Neuron (in vitro differentiated cells): ENCODE results near the gene MPST.

Experiments used
- H2AFZ ChIP-seq: one replicate; pipeline ENCODE4 v1.6.1; 2013; ENCODE audit warnings: low read depth, mild to moderate bottlenecking, inconsistent platforms, low read length, moderate library complexity
- H3K27me3 ChIP-seq: one replicate; pipeline ENCODE4 v1.6.1; 2013; ENCODE audit warnings: low read length; ENCODE audit not compliant: insufficient read depth
- H3K36me3 ChIP-seq: one replicate; pipeline ENCODE4 v1.6.1; 2013; ENCODE audit warnings: low read length; ENCODE audit not compliant: insufficient read depth
- H3K4me1 ChIP-seq: one replicate; pipeline ENCODE4 v1.6.1; 2013; ENCODE audit warnings: low read length; ENCODE audit not compliant: insufficient read depth
- H3K4me3 ChIP-seq: 2 replicates; pipeline ENCODE4 v1.5.1; 2013; ENCODE audit warnings: mild to moderate bottlenecking, low read length, moderate library complexity
- H3K9me3 ChIP-seq: one replicate; pipeline ENCODE4 v1.6.1; 2013; ENCODE audit warnings: low read length

MPST gene

DNA sequence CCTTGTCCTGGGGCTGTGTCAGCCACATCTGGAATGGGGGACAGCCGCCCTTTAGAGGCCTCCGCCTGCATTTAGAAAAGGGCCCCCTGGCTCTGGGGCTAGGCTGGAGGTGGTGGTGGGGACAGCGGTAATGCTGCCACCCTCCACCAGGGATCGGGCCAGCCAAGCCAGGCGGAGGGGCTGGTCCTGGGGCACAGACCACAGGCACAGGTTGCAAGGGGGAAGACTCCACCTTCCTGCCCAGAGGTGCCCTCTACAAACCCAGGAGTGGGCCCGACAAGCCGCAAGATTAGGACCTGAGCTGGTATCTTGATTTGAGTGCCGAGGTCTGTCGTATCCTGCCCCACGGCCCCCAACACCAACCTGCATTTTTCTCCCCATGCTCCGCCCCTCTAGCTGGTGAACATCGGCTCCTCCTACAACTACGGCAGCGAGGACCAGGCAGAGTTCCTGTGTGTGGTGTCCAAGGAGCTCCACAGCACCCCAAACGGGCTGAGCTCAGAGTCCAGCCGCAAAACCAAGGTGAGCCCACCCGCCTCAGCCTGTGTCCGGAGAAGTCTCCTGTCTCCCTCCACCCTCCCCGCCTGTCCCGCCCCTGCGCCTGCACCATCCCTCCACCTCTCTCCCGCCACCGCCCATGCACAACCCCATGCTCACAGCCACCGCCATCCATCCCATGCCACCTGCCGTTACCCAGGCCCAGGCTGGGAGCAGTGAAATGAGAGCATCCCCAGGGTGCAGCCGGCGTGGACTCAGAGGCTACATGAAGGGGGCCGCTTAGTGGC, 39.6 kb downstream of the MPST start:
- H3K4me3 ChIP-seq: no peak overlapping the region
- H3K36me3 ChIP-seq: peaks cover 49% of the 10 kb centered on the region
- H2AFZ ChIP-seq: no peak overlapping the region
- no peaks in the 10 kb centered on the region for H3K9me3 ChIP-seq
- no peaks in the 10 kb centered on the region for H3K4me1 ChIP-seq
- H3K27me3 ChIP-seq: no peaks in the 10 kb centered on the region

DNA sequence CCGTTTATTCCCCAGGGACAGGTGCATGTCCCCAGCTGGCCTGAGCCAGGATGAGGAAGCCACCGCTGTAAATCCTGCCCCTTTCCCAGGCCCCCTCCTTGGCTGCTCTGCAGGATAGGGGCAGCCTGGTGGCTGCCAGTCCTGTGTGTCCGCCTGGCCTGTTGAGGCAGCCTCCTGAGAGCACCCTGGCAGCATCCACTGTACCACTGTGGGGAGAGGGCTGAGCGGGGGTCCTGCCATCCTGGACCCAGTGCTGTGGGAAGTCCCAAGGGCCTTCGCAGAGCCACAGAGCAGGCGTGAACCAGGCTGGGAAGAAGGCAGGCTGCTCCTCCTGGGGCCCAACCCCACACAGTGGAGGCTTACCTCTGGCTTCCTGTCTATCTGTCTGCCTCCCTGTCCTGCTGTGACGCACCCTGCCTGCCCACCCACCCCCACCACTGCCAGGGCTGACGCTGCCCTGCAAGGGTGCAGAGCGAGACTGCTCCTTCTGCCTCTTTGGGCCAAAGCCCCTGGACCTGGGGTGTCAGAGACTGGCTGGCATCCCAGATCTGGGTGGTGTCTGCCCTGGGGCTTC, 40.4 kb downstream of the MPST start:
- H3K36me3 ChIP-seq: peaks cover 44% of the 10 kb centered on the region
- H3K27me3 ChIP-seq: no peaks in the 10 kb centered on the region
- H3K4me1 ChIP-seq: no peaks in the 10 kb centered on the region
- H2AFZ ChIP-seq: no peak overlapping the region
- no peak overlapping the region for H3K4me3 ChIP-seq
- no peaks in the 10 kb centered on the region for H3K9me3 ChIP-seq

DNA sequence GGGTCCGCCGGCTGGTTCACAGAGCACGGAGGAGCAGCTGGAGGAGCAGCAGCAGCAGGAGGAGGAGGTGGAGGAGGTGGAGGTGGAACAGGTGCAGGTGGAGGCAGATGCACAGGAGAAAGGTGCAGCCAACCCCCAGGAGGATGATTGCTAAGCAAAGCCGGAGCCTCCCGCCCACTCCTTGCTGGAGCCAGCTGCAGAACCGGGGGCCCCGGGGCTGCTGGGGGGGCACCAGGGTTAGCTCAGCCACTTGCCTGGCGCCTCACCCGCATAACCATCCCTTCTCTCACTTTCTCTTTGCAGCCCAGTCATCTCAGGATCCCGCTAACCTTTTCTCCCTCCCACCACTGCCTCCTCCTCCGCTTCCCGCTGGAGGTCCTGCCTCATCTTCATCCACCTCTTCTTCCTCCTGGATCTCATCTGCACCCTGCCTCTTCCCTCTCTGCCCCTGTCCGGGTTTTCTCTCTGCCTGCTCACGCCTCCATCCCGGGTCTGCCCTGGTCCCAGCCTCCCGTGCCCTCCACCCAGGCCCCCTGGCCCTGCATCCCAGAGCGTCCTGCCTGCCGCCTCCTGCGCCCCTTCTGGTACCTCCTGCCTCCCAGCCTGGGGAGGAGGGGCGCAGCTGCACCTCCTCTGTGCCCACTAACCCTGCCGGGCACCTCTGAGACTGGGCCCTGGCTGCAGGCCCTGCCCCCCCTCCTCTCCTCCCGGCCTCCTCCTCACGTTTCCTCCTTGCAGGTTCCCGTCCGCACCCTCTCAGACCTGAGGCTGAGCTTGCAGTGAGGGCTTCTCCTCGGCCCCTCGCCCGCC, 41.5 kb downstream of the MPST start:
- Histone ChIP-seq H3K9me3 (no peaks in the 10 kb centered on the region), H3K36me3 (peaks cover 42% of the 10 kb centered on the region), H3K4me1 (no peaks in the 10 kb centered on the region), H3K27me3 (no peaks in the 10 kb centered on the region), H3K4me3 (no peak overlapping the region), H2AFZ (no peak overlapping the region)

DNA sequence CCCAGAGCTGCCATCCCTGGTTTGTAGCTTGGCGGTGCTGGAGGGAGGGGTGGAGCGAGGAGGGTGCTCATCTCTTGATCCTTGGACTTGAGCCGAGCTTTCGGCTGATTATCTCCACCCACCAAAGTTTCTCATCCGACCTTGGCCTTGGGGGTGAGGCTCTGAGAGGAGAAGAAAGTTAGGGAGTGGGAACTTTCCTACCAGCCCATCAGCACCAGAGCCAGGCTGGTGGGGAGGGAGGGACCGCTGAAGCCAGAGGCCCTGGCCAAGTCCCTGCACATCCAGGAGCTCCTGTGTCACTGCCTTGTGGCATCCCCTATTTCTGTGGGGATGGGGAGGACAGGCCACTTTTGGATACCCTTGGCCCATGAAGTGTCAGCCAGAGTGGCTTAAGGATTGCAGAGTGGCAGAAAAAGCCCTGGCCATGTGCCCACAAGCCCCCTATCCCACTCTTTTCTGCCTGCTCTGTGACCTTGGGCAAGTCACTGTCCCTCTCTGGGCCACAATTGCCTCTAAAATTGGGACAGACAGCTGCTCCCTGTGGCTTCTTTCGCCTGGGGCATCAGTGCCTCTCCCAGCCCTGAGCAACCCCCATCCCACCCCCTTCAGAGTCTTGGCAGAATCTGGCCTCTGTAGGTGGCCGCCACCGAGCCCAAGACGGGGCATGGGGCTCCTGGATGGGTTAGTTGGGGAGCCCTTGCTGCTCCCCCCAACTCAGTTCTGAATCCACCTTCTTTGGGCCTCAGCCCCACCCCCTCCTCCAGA, 42.3 kb downstream of the MPST start:
- Histone ChIP-seq H3K36me3 (peaks cover 34% of the 10 kb centered on the region), H3K4me3 (no peak overlapping the region), H2AFZ (no peak overlapping the region), H3K27me3 (no peaks in the 10 kb centered on the region), H3K4me1 (no peaks in the 10 kb centered on the region), H3K9me3 (no peaks in the 10 kb centered on the region)

DNA sequence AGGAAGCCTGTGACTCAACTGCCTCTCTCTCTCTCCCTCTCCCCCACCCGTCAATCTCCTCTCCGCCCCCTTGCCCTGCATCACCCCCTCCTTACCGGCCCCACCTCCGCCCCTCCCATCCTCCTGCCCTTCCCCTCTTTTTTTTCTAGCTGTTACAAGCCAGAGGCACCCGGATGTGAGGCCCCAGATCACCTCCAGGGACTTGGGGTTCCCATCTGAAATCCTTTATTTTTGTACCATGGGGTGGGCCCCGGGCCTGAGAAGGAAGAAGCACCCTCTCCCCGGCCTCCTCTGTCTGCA, 42.8 kb downstream of the MPST start:
- Histone ChIP-seq H3K27me3 (no peaks in the 10 kb centered on the region), H3K9me3 (no peaks in the 10 kb centered on the region), H3K4me3 (no peak overlapping the region), H2AFZ (no peak overlapping the region), H3K4me1 (no peaks in the 10 kb centered on the region), H3K36me3 (peaks cover 28% of the 10 kb centered on the region)

DNA sequence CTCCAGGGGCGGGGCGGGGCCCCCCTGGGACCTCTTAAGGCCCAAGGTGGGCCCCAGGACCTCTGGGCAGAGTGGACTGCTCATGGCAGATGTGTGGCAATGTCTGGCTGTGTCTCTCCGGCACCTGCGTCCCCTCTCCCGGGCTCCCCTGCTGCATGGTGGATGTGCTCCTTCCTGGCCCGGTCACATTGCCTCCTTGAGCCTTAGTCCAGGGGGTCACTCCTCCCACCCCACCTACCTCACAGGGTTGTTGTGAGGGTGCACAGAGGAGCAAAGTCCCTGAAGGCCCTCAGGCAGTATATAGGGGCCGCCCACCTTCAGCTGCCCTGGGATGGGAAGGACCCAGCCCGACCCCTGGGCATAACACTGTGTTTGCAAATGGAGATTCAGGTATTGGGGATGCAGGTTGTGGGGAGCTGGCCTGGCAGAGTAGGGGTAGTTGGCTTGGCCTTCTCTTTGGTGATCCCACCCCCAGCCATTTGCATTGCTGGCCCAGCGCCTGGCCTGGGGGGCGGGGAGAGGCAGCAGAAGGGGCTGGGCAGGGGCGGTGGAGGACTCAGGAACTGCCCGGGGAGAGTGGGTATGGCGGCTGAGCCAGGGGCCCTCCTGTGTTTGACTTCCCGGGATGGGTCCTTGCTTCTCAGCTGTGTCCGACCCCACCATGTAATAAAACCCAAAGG, 43.3 kb downstream of the MPST start:
- Histone ChIP-seq H2AFZ (no peak overlapping the region), H3K4me3 (no peak overlapping the region), H3K27me3 (no peaks in the 10 kb centered on the region), H3K9me3 (no peaks in the 10 kb centered on the region), H3K4me1 (no peaks in the 10 kb centered on the region), H3K36me3 (peaks cover 23% of the 10 kb centered on the region)

DNA sequence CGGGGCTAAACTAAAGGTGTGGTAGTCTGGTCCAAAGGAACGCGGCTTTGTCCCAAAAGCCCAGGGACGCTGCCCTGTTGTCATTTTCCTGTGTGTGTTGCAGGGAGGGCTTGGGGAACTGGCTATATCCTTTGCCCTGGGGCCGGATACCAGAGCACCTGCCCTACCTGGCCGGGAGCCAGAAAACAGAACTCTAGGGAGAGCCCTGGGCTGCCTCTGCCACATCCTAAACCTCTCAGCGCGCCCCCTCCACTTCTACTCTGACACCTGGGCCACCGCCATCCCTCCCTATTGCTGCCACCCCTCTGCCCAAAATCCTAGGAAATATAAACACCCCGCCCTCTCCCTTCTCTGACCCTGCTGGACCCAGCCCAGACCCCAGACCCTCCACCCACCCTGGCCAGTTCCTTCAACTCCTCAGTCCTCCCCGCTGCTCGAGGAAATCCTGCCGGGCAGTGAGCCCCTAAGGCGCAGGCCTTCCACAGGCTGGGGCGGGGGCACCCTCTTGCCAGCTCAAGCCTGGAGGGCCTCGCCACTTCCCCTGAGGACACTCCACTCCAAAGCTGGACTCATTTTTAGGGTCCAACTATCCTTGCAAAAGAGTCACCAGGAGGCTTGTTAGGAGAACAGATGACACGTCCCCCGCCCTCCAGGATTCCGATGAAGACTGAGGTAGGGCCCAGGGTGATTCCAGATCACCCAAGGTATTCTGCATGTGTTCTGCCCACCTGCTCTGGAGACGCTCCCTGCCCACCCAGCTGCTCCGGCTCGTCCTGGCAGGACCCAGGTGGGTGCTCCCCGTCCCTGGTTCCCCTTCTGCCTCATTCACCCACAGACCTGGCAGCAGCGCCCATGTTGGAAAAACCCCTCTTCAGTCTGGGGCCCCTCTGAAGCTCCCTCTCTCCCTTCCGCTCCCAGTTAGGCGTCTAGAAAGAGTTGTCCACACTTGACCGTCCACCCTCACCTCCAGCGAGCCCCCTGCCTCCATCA, 44.2 kb downstream of the MPST start:
- H3K4me3 ChIP-seq: no peak overlapping the region
- no peaks in the 10 kb centered on the region for H3K9me3 ChIP-seq
- H3K4me1 ChIP-seq: no peaks in the 10 kb centered on the region
- peaks cover 4% of the 10 kb centered on the region for H3K27me3 ChIP-seq
- H2AFZ ChIP-seq: no peak overlapping the region
- H3K36me3 ChIP-seq: peaks cover 14% of the 10 kb centered on the region

DNA sequence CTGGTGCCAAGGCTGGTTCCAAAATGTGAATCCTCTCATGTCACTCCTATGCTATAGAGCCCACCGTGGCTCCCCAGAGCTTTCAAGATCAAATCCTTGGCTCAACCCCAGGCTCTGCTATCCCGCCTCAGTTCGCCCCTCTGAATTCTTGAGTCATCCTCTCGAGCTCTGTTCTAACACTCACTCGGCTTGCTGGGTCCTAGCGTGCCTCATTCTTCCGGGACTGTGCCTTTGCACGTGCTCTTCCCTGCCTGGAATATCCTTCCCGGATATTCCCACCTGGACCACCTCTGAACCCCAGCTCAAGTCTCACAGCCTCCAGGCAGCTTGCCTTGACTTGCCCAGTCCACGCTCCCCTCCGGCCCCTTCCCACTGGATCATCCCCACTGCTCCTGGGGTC, 45.0 kb downstream of the MPST start:
- Histone ChIP-seq H3K4me3 (no peak overlapping the region), H3K9me3 (no peaks in the 10 kb centered on the region), H3K4me1 (no peaks in the 10 kb centered on the region), H3K36me3 (peaks cover 7% of the 10 kb centered on the region), H3K27me3 (peaks cover 11% of the 10 kb centered on the region), H2AFZ (no peak overlapping the region)

DNA sequence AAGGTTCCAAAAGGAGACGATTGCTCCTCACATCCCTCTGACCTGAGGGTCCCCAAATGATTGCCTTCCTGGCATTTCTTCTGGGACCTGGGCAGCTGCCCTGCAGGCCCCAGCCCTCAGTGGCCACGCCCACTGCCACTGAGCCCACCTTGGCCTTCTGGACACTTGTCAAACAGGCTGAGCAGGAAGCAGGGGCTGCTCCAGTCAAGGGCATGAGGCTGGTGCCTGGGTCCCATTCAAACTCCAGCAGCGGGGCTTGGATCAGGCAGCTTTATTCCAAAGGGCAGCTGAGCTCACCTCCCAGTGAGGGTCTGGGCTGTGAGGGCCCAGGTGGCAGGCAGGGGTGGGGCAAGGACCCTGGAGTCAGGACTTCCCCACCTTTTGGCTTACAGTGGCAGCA, 45.6 kb downstream of the MPST start:
- Histone ChIP-seq H3K9me3 (no peaks in the 10 kb centered on the region), H3K36me3 (peaks cover 7% of the 10 kb centered on the region), H3K27me3 (peaks cover 15% of the 10 kb centered on the region), H3K4me3 (no peak overlapping the region), H2AFZ (no peak overlapping the region), H3K4me1 (no peaks in the 10 kb centered on the region)

DNA sequence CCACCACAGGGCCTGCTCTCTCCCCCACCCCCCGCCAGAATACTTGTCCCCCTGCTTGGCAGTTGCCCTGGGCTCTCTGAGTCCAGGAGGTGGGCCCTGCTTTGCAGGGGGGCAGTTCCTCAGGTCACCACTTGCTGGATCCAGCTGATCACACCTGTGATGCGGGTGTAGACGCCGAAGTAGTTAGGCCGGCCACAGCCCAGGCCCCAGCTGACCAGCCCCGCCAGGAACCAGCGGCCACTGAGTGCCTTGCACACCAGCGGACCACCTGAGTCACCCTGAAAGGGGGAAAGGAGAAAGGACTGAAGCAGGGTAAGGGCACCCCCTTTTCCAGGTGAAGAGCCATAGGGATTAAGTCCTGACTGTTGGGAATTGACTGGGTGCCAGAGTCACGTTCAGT, 46.4 kb downstream of the MPST start:
- peaks cover 5% of the 10 kb centered on the region for H3K36me3 ChIP-seq
- H3K4me1 ChIP-seq: no peaks in the 10 kb centered on the region
- H2AFZ ChIP-seq: no peak overlapping the region
- peaks cover 17% of the 10 kb centered on the region for H3K27me3 ChIP-seq
- H3K4me3 ChIP-seq: no peak overlapping the region
- no peaks in the 10 kb centered on the region for H3K9me3 ChIP-seq

DNA sequence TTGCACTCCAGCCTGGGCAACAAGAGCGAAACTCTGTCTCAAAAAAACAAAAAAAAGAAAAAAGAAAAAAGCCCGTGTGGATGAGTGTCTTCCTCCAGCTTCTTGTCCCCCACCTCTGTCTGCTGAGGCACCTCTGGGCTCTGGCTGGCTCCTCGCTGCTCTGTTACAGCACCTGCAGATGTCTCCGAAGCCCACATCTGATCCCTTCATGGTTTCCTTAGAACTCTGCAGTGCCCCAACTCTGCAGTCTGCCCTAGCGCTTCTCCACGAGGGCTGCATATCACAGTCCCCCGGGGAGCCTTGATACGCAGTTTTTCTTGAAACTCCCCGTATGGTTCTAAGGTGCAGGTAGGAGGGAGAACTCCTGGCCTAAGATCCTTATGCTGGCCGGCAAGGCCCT, 47.9 kb downstream of the MPST start:
- no peaks in the 10 kb centered on the region for H3K4me1 ChIP-seq
- H3K36me3 ChIP-seq: no peaks in the 10 kb centered on the region
- no peak overlapping the region for H3K4me3 ChIP-seq
- no peak overlapping the region for H2AFZ ChIP-seq
- H3K9me3 ChIP-seq: no peaks in the 10 kb centered on the region
- H3K27me3 ChIP-seq: peaks cover 17% of the 10 kb centered on the region

DNA sequence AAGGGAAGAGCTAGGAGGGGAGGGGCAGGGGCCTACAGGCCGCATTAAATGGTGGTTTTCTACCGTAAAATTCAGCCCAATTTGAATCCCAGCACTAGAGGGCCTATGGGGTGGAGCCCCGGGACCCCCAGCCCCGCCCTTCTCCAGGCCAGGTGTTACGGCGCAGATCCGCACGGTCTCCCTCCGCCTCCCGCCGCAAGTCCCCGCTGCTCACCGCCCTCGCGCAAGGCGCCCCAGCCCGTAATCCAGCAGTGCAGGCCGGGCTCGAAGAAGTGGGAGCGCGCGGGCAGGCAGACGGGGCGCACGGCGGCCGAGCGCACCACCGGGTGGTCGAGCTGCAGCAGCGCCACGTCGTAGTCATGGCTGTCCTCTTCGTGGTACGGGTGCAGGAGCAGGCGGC, 49.3 kb downstream of the MPST start:
- H3K4me3 ChIP-seq: no peak overlapping the region
- H3K36me3 ChIP-seq: no peaks in the 10 kb centered on the region
- H3K27me3 ChIP-seq: peaks cover 17% of the 10 kb centered on the region
- H3K9me3 ChIP-seq: no peaks in the 10 kb centered on the region
- H2AFZ ChIP-seq: no peak overlapping the region
- no peaks in the 10 kb centered on the region for H3K4me1 ChIP-seq
